Tibial artery (tissue), 4 donors: Measurements from ENCODE around the gene GARRE1.
"Not testable (repeated sequence)": the region's sequence is repeated elsewhere in the genome, so short reads cannot be mapped to it uniquely, and the experiment has no call there.

Experiments
- DNase-seq, 2 donors: peaks; one replicate each; pipeline ENCODE4 v3.0.0-alpha.2; 2019
- H3K27ac ChIP-seq, 2 donors: fragments of 200-600 bp; sonication (generic) in 1 of 2; 1 replicate in 1 of 2; 2 replicates in 1 of 2; pipeline ENCODE4 v1.5.1; 2018 to 2019; ENCODE audit warnings: mild to moderate bottlenecking in 1 of 2
- H3K27me3 ChIP-seq, 2 donors: fragments of 200-600 bp; sonication (generic) in 1 of 2; one replicate each; pipeline versions ENCODE4 v1.5.1 to v1.6.0; 2016 to 2019
- H3K36me3 ChIP-seq, 3 donors: fragments of 200-600 bp; sonication (generic) in 2 of 3; one replicate each; pipeline ENCODE4 v1.5.1; 2016 to 2019; ENCODE audit warnings: mild to moderate bottlenecking in 2 of 3
- H3K4me1 ChIP-seq, 4 donors: fragments of 200-600 bp; sonication (generic) in 2 of 4; 1 replicate in 3 of 4; 2 replicates in 1 of 4; pipeline ENCODE4 v1.5.1; 2016 to 2019
- H3K4me3 ChIP-seq, 2 donors: fragments of 200-600 bp; sonication (generic) in 1 of 2; 1 replicate in 1 of 2; 2 replicates in 1 of 2; pipeline ENCODE4 v1.5.1; 2018 to 2019; ENCODE audit warnings: mild to moderate bottlenecking in 2 of 2
- H3K9me3 ChIP-seq, 3 donors: fragments of 200-600 bp; sonication (generic) in 1 of 3; one replicate each; pipeline ENCODE4 v1.5.1; 2016 to 2019
- intact Hi-C: fragments of 100-400 bp; cut with DNase I; formaldehyde crosslinking; loops from one replicate; pipeline ENCODE4 v1.15.0; 2023; ENCODE audit warnings: low total_unique reads
- TF ChIP-seq, protein P1 (sequence below), 2 experiments: fragments of 200-600 bp in 1 of 2; fragments of 450-650 bp in 1 of 2; IDR thresholded peaks; one replicate each; pipeline ENCODE4 v1.5.1; 2017 to 2019; ENCODE audit warnings: antibody characterized with exemption in 2 of 2, mild to moderate bottlenecking in 1 of 2, moderate library complexity in 1 of 2

Gene GARRE1

DNA sequence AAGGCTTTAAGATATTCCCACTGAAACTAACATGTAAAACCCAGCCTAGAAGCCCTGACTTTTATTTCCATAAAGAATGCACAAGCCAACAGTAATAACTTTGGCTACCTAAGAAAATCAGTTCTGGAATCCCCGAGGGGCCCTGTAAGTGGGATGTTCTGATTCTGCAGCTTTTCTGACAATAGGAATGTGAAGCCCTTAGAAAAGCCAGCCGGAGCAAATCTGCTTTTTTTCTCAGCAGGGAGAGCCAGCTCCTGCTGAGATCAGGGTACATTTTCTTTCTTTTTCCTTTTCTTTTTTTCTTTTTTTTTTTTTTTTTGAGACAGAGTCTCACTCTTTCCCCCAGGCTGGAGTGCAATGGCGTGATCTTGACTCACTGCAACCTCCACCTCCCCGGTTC is 8.0 kb upstream of the GARRE1 start:
- DNase-seq, result no peak
- H3K9me3 ChIP-seq, result no peaks in the 10 kb centered on the region
- TF ChIP-seq, protein P1, sequence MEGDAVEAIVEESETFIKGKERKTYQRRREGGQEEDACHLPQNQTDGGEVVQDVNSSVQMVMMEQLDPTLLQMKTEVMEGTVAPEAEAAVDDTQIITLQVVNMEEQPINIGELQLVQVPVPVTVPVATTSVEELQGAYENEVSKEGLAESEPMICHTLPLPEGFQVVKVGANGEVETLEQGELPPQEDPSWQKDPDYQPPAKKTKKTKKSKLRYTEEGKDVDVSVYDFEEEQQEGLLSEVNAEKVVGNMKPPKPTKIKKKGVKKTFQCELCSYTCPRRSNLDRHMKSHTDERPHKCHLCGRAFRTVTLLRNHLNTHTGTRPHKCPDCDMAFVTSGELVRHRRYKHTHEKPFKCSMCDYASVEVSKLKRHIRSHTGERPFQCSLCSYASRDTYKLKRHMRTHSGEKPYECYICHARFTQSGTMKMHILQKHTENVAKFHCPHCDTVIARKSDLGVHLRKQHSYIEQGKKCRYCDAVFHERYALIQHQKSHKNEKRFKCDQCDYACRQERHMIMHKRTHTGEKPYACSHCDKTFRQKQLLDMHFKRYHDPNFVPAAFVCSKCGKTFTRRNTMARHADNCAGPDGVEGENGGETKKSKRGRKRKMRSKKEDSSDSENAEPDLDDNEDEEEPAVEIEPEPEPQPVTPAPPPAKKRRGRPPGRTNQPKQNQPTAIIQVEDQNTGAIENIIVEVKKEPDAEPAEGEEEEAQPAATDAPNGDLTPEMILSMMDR (IDR thresholded peaks at IDR 0.05), result no peak
- no peaks in the 10 kb centered on the region for H3K36me3 ChIP-seq
- H3K27ac ChIP-seq, result no peak overlapping the region
- H3K4me3 ChIP-seq, result no peak overlapping the region
- H3K4me1 ChIP-seq, result no peaks in the 10 kb centered on the region
- no peaks in the 10 kb centered on the region for H3K27me3 ChIP-seq
- intact Hi-C loops, result no loop called here

DNA sequence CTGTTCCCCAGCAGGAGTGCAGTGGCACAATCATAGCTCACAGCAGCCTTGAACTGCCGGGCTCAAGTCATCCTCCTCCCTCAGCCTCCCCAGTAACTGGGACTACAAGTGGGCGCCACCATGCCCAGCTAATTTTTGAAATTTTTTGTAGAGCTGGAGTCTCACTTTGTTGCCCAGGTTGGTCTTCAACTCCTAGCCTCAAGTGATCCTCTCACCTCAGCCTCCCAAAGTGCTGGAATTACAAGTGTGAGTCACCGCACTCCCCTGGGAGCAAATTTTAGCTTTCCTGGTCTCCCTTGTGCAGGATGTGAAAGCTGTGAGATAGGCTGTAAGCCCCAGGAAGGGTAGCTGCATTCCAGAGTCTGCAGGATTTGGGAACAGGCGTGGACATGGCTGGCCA is 5.4 kb upstream of the GARRE1 start:
- H3K4me1 ChIP-seq, result peaks cover 0 to 5% (median 0%) of the 10 kb centered on the region in 4 donors
- intact Hi-C loops, result no loop called here
- H3K9me3 ChIP-seq, result no peaks in the 10 kb centered on the region
- no peak overlapping the region for H3K27ac ChIP-seq
- no peaks in the 10 kb centered on the region for H3K36me3 ChIP-seq
- H3K4me3 ChIP-seq, result no peak overlapping the region
- TF ChIP-seq, protein P1 (IDR thresholded peaks at IDR 0.05), result no peak
- DNase-seq, result no peak
- H3K27me3 ChIP-seq, result no peaks in the 10 kb centered on the region

DNA sequence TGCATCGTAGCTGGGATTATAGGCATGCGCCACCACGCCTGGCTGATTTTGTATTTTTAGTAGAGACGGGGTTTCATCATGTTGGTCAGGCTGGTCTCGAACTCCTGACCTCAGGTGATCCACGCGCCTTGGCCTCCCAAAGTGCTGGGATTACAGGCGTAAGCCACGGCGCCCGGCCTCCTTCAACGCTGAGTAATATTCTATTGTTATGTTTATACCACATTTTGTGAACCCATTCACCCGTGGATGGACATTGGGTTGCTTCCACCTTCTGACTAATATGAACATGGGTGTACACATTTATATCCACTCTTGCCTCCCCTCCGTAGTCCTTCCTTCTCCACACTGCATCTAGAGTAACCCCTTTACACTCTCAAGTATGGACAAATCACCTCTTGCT is 1.2 kb upstream of the GARRE1 start:
- DNase-seq, H3K36me3 ChIP-seq, H3K27me3 ChIP-seq, H3K4me3 ChIP-seq, H3K27ac ChIP-seq, H3K9me3 ChIP-seq: not testable (repeated sequence)
- intact Hi-C loops, result loop anchor here (10.0 kb wide), 1 partner anchor 82 kb away; no protein-coding TSS in a partner anchor
- H3K4me1 ChIP-seq, result peaks cover 0 to 28% (median 12%) of the 10 kb centered on the region in 4 donors

DNA sequence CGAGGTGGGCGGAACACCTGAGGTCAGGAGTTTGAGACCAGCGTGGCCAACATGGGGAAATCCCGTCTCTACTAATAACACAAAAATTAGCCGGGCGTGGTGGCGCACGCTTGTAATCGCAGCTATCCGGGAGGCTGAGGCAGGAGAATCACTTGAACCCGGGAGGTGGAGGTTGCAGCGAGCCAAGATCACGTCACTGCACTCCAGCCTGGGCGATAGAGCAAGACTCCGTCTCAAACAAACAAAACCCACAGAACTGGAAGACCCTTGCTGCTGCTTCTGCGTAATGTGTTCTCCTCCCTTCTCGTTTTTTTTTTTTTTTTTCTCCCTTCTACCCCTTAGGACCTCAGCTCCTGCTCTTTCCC is 691 bp upstream of the GARRE1 start:
- not testable (repeated sequence) for H3K27me3 ChIP-seq, H3K9me3 ChIP-seq, H3K36me3 ChIP-seq, DNase-seq
- intact Hi-C loops, result loop anchor here (10.0 kb wide), 1 partner anchor 81 kb away; no protein-coding TSS in a partner anchor
- H3K4me1 ChIP-seq, result peaks cover 0 to 29% (median 12%) of the 10 kb centered on the region in 4 donors
- peak overlapping the region; percentile 89 to 90 for H3K4me3 ChIP-seq
- peak overlapping the region; percentile 90 to 96 for H3K27ac ChIP-seq

DNA sequence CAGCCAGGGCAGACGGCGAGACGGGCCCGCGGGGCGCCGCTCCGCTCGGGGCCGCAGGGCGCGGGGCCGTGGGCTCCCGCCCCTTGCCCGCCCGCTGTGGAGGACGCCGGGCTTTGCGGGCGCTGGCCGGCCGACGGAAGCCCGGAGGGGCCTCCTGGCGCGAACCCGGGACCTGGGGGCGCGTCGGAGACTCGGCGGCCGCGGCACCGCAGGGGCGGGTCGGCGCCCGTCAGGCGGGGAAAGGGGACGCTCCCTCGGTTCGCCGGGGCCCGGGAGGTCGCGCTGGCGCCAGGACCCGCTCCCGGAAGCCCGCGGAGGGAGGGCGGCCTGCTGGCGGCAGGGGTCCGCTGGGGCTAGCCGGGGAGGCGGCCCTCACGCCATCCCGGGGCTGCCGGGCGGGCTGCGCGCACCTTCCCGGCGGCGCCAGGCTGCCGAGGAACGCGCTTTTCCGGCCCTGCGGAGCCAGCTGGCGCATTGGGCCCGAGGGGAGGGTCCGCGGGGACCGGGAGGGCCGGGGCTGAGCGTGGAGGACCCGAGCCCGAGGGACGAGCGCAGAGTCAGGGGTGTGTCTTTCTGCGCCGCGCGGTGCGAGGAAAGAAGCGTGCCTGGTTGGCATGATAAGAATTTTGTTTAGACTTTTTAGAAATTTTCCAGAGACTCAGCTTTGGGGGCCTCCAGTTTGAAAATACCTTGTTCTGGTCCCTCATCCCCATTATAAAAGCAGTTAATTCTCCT is 511 bp downstream of the GARRE1 start:
- intact Hi-C loops, result loop anchor here (10.0 kb wide), 1 partner anchor 80 kb away; no protein-coding TSS in a partner anchor
- H3K27me3 ChIP-seq, result no peaks in the 10 kb centered on the region
- DNase-seq, result no peak

DNA sequence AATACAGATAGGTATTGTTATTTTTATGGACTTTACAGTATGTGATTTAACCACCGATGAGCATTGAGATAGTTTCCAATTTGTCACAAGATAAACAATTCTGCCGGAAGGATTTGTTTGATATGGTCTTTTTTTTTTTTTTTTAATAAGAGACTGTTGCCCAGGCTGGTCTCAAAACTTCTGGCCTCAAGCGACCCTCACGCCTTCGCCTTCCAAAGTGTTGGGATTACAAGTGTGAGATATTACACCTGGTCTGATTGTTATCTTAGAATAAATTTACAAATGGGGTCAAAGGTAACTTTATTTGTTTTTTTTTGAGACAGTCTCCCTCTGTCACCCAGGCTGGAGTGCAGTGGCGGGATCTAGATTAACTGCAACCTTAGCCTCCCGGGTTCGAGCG is 1.2 kb downstream of the GARRE1 start:
- peaks cover 0 to 47% (median 23%) of the 10 kb centered on the region in 4 donors for H3K4me1 ChIP-seq
- intact Hi-C loops, result loop anchor here (10.0 kb wide), 1 partner anchor 79 kb away; no protein-coding TSS in a partner anchor
- no peak for DNase-seq
- peak overlapping the region; percentile 90 to 96 for H3K27ac ChIP-seq
- TF ChIP-seq, protein P1 (IDR thresholded peaks at IDR 0.05), result no peak
- H3K36me3 ChIP-seq, result no peaks in the 10 kb centered on the region
- H3K27me3 ChIP-seq, result no peaks in the 10 kb centered on the region
- peak overlapping the region; percentile 89 to 90 for H3K4me3 ChIP-seq
- H3K9me3 ChIP-seq, result no peaks in the 10 kb centered on the region

More for the DNA sequence above, 511 bp downstream of the GARRE1 start:
- TF ChIP-seq, protein P1 (IDR thresholded peaks at IDR 0.05), result no peak
- Histone ChIP-seq H3K4me1 (peaks cover 0 to 40% (median 19%) of the 10 kb centered on the region in 4 donors), H3K9me3 (no peaks in the 10 kb centered on the region), H3K36me3 (no peaks in the 10 kb centered on the region), H3K27ac (peak overlapping the region; percentile 90 to 96), H3K4me3 (peak overlapping the region; percentile 89 to 90)
